Chondrocyte (in vitro differentiated cells): ENCODE results near the gene KMT2E. TPM values are rescaled to one million over a fixed set of nuclear protein-coding genes. Genes with fewer than 3 reads are reported as not detected.

Experiments used
- DNase-seq: peaks from one replicate; pipeline ENCODE4 v3.0.0; 2021; ENCODE audit warnings: mixed read lengths, low spot score
- H3K27ac Mint-ChIP-seq: one replicate; pipeline ENCODE4 v1.8.0; 2021; ENCODE audit warnings: mild to moderate bottlenecking, moderate library complexity, mixed read lengths; ENCODE audit not compliant: unreplicated experiment
- H3K27me3 Mint-ChIP-seq: 2 replicates; pipeline ENCODE4 v1.8.0; 2021; ENCODE audit warnings: low read depth, mixed read lengths
- H3K36me3 Mint-ChIP-seq: 2 replicates; pipeline ENCODE4 v1.8.0; 2021; ENCODE audit warnings: low read depth, mixed read lengths
- H3K4me1 Mint-ChIP-seq: 2 replicates; pipeline ENCODE4 v1.8.0; 2021; ENCODE audit warnings: low read depth, mild to moderate bottlenecking, mixed read lengths
- H3K4me3 Mint-ChIP-seq: one replicate; pipeline ENCODE4 v1.8.0; 2021; ENCODE audit warnings: mild to moderate bottlenecking, moderate library complexity, mixed read lengths; ENCODE audit not compliant: unreplicated experiment
- H3K9me3 Mint-ChIP-seq: 2 replicates; pipeline ENCODE4 v1.8.0; 2021; ENCODE audit warnings: low read depth, mixed read lengths
- CTCF ChIP-seq: fragments of 200-600 bp; sonication (generic); IDR thresholded peaks from 2 replicates; pipeline ENCODE4 v1.5.0; 2021; ENCODE audit warnings: antibody characterized with exemption, mild to moderate bottlenecking, moderate library complexity
- total RNA-seq: library from RNA; stranded (reverse); gene quantifications from 3 replicates; pipeline ENCODE4 v1.2.1, GENCODE V29; 2021

KMT2E gene
- total RNA-seq, 1 donor from 2014 or later = 63.1 TPM

GRCh38 chr7:105067691-105068090 is 53.7 kb downstream of the KMT2E start:
- Mint-ChIP-seq H3K4me1 (peaks cover 10% of the 10 kb centered on the region), H3K27ac (peak overlapping the region; percentile 17), H3K27me3 (no peaks in the 10 kb centered on the region), H3K4me3 (no peak overlapping the region), H3K9me3 (no peaks in the 10 kb centered on the region), H3K36me3 (peaks cover 34% of the 10 kb centered on the region)
- no peak for TF ChIP-seq CTCF
- no peak for DNase-seq

- TF ChIP-seq CTCF = no peak
- peaks cover 10% of the 10 kb centered on the region for H3K4me1 Mint-ChIP-seq
- no peak overlapping the region for H3K27ac Mint-ChIP-seq
- H3K27me3 Mint-ChIP-seq = no peaks in the 10 kb centered on the region
- DNase-seq = no peak
- no peaks in the 10 kb centered on the region for H3K9me3 Mint-ChIP-seq
- peaks cover 29% of the 10 kb centered on the region for H3K36me3 Mint-ChIP-seq
- H3K4me3 Mint-ChIP-seq = no peak overlapping the region
Observed at GRCh38 chr7:105068886-105069285, 54.9 kb downstream of the KMT2E start.

GRCh38 chr7:105073143-105073542 is 59.1 kb downstream of the KMT2E start:
- Mint-ChIP-seq H3K27ac (no peak overlapping the region), H3K4me3 (no peak overlapping the region), H3K36me3 (peaks cover 41% of the 10 kb centered on the region), H3K27me3 (no peaks in the 10 kb centered on the region), H3K4me1 (no peaks in the 10 kb centered on the region), H3K9me3 (no peaks in the 10 kb centered on the region)
- no peak for DNase-seq
- no peak for TF ChIP-seq CTCF

GRCh38 chr7:105079348-105079747 is 65.3 kb downstream of the KMT2E start:
- no peak overlapping the region for H3K27ac Mint-ChIP-seq
- H3K9me3 Mint-ChIP-seq = no peaks in the 10 kb centered on the region
- no peak for TF ChIP-seq CTCF
- H3K36me3 Mint-ChIP-seq = peaks cover 30% of the 10 kb centered on the region
- H3K27me3 Mint-ChIP-seq = no peaks in the 10 kb centered on the region
- H3K4me3 Mint-ChIP-seq = no peak overlapping the region
- no peaks in the 10 kb centered on the region for H3K4me1 Mint-ChIP-seq
- DNase-seq = no peak

- no peak overlapping the region for H3K27ac Mint-ChIP-seq
- H3K4me3 Mint-ChIP-seq = no peak overlapping the region
- peaks cover 19% of the 10 kb centered on the region for H3K36me3 Mint-ChIP-seq
- H3K4me1 Mint-ChIP-seq = peaks cover 6% of the 10 kb centered on the region
- H3K9me3 Mint-ChIP-seq = no peaks in the 10 kb centered on the region
- no peak for DNase-seq
- no peak for TF ChIP-seq CTCF
- no peaks in the 10 kb centered on the region for H3K27me3 Mint-ChIP-seq
Observed at GRCh38 chr7:105084581-105084980, 70.6 kb downstream of the KMT2E start.
